RWPE1 (cell line): ENCODE measurements around the gene AKAP7.

ENCODE experiments used
- CTCF ChIA-PET: fragments of 350-600 bp; sonication (Branson Sonifier 250); formaldehyde crosslinking; extraction: SDS; loops from one replicate; lab custom pipeline; 2021; lab: Yijun Ruan, JAX
- POLR2A ChIA-PET: fragments of 400-600 bp; formaldehyde crosslinking; extraction: SDS; loops from one replicate; lab custom pipeline; 2020; ENCODE audit warnings: antibody characterized with exemption; ENCODE audit not compliant: low non-redundant PET; lab: Yijun Ruan, JAX
- DNase-seq: peaks from one replicate; pipeline ENCODE4 v3.0.0; 2012; ENCODE audit warnings: low spot score
- H3K27ac ChIP-seq: fragments of 450-650 bp; 2 replicates; pipeline ENCODE4 v1.5.1; 2017
- TF ChIP-seq, protein P1 (sequence below): fragments of 450-650 bp; conservative IDR thresholded peaks from 2 replicates; pipeline ENCODE4 v1.5.1; 2017; ENCODE audit warnings: low read depth, mild to moderate bottlenecking

Gene AKAP7

DNA sequence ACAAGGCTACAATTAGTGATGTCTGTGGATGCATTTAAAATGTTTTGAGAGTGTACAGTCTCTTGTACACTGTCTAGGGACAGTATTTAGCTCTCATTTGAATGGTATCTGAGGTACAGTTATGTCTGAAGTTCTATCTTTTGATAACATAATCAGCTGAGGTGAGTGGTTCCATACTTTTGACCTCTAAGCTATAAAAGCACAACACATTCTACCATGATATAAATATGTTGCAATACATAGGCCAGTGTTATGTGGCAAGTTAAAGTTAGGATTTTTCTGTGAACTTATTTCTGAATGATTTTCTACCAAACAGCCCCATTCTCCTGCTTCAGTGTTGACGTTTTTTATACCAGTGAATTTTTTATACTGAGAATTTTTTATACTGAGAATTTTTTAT is 77.6 kb downstream of the AKAP7 start:
- POLR2A ChIA-PET: no interaction called here

DNA sequence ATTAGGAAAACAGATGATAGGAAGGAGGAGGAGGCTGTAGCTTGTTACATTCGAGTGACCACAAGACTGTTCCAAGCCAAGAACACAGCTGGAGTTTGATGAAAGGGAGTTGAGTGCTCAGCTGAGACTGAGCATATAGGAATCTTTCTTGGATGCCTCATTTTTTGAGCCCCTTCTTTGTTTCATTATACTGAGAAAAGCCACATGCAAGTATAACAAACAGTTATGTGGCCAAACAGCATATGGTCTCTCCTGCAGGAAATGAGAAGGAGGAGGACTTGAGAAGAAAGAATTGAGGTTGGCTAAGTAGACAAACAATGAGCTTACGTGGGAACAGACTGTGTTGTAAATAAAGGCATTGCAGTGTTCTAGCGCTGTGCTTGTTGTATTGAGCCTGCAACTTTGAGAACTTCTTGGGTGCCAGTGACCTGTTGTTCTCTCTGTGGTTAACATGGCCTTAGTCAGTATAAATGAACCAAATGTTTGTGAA is 78.3 kb downstream of the AKAP7 start:
- H3K27ac ChIP-seq: no peak overlapping the region
- DNase-seq: no peak
- TF ChIP-seq, protein P1, sequence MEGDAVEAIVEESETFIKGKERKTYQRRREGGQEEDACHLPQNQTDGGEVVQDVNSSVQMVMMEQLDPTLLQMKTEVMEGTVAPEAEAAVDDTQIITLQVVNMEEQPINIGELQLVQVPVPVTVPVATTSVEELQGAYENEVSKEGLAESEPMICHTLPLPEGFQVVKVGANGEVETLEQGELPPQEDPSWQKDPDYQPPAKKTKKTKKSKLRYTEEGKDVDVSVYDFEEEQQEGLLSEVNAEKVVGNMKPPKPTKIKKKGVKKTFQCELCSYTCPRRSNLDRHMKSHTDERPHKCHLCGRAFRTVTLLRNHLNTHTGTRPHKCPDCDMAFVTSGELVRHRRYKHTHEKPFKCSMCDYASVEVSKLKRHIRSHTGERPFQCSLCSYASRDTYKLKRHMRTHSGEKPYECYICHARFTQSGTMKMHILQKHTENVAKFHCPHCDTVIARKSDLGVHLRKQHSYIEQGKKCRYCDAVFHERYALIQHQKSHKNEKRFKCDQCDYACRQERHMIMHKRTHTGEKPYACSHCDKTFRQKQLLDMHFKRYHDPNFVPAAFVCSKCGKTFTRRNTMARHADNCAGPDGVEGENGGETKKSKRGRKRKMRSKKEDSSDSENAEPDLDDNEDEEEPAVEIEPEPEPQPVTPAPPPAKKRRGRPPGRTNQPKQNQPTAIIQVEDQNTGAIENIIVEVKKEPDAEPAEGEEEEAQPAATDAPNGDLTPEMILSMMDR: no peak
- CTCF ChIA-PET: no interaction called here
- POLR2A ChIA-PET: no interaction called here

More for the DNA sequence above, 77.6 kb downstream of the AKAP7 start:
- TF ChIP-seq, protein P1: no peak
- no peak overlapping the region for H3K27ac ChIP-seq
- CTCF ChIA-PET: no interaction called here
- DNase-seq: no peak

DNA sequence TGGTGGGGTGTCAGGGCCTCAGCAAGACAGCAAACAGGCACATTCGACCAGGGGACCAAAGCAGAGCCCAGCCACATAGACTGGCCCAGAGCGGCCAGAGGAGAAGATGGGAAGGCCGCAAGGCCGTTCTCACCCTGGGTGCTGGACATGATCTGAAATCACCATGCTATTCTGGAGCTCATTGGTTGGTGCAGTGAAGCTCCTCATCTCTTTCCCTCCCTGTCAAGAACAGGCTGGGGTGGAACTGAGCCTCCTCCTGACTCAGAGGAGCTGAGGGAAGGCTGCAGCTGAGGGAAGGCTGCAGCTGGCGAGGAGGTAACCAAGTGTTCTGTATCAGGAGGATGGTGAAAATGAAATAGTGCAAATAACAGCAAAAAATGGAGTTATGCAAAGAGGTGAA is 80.0 kb downstream of the AKAP7 start:
- H3K27ac ChIP-seq: no peak overlapping the region
- CTCF ChIA-PET: no interaction called here
- POLR2A ChIA-PET: no interaction called here
- TF ChIP-seq, protein P1: no peak
- no peak for DNase-seq

DNA sequence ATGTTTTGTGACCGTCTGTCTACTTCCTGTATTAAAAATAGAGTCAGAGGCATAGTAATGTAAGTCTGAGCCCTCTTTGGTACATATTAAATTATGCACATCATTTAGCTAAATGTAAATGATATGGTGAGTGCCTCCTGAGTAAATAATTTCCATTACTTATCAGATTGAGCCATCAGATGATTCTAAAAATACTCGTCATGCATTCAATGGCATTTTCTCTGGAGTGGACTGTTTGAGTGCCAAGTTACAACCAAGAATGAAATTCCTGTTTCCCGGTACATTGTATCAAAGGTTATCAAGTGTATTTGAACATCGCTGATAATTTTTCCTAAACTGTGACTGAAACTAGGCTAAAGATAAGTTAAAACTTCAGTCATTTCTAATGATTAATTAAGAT is 81.0 kb downstream of the AKAP7 start:
- POLR2A ChIA-PET: no interaction called here
- TF ChIP-seq, protein P1: no peak
- no peak for DNase-seq
- CTCF ChIA-PET: no interaction called here
- no peak overlapping the region for H3K27ac ChIP-seq

DNA sequence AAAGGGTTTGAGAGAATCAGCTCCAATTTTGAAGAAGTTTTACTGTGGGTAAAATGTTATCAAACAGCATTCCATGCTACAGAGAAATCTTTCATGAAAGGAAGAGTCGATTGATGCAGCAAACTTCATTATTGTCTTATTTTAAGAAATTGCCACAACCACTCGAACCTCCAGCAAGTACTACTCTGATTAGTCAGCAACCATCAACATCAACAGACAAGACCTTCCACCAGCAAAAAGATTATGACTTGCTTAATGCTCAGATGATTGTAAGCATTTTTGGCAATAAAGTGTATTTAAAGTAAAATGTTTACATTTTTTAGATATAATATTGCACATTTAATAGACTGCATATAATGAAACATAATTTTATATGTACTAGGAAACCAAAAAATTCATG is 87.5 kb downstream of the AKAP7 start:
- no peak for DNase-seq
- ChIA-PET POLR2A (no interaction called here), CTCF (no interaction called here)
- no peak overlapping the region for H3K27ac ChIP-seq
- TF ChIP-seq, protein P1: no peak

DNA sequence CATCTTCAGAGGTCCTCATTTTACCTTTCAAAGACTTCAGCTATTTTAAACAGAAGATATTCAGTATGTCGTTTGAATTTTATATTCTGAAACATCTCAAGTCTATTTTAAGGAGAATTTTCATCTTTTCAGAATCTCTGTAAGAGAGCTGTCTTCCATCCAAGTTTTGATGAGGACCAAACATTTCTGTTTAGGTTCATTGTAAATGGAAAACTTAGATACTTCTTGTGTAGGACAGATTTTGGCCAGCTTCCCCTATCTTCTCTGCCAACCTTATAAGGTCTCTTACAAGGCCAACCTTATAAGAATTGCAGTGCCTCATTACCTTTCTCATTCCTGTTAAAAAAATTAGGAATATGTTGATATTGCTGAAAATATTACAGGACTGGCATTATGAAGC is 88.1 kb downstream of the AKAP7 start:
- POLR2A ChIA-PET: no interaction called here
- H3K27ac ChIP-seq: no peak overlapping the region
- CTCF ChIA-PET: no interaction called here
- DNase-seq: no peak
- TF ChIP-seq, protein P1: no peak

DNA sequence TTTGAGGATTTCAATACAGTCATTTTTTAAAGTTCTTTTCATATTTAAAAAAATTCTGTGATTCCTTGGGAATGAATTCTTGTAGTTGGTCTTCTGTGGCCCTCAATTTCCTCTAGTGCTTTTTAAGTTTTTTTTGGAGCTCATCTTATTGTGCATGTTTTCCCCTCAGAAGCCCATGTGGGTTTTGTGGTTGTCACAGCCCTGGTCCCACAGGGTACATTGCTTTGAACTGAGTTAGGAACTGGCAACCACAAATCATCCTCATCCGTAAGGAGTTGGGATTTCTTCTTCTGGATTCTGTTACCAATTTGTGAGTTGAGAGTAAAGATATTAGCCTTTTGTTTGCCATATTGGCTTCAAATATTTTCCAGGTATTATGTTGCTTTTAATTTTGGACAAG is 89.9 kb downstream of the AKAP7 start:
- TF ChIP-seq, protein P1: no peak
- POLR2A ChIA-PET: no interaction called here
- no peak overlapping the region for H3K27ac ChIP-seq
- CTCF ChIA-PET: no interaction called here
- no peak for DNase-seq
